Progenitor cell of endocrine pancreas (in vitro differentiated cells): ENCODE data around the gene DLST. TPM values are rescaled to one million over a fixed set of nuclear protein-coding genes. Genes with fewer than 3 reads are reported as not detected.

Experiments used
- DNase-seq: peaks from one replicate; pipeline ENCODE4 v3.0.0; 2021; ENCODE audit warnings: low spot score; ENCODE audit not compliant: unreplicated experiment
- H3K27ac Mint-ChIP-seq: 2 replicates; pipeline ENCODE4 v1.8.0; 2021; ENCODE audit warnings: mild to moderate bottlenecking, moderate library complexity, mixed read lengths
- H3K27me3 Mint-ChIP-seq: 2 replicates; pipeline ENCODE4 v1.8.0; 2021; ENCODE audit warnings: mixed read lengths
- H3K36me3 Mint-ChIP-seq: 2 replicates; pipeline ENCODE4 v1.8.0; 2022; ENCODE audit warnings: mixed read lengths; ENCODE audit not compliant: insufficient read depth
- H3K4me1 Mint-ChIP-seq: 2 replicates; pipeline ENCODE4 v1.8.0; 2021; ENCODE audit warnings: low read depth, mixed read lengths
- H3K4me3 Mint-ChIP-seq: 2 replicates; pipeline ENCODE4 v1.8.0; 2021; ENCODE audit warnings: low read depth, mild to moderate bottlenecking, moderate library complexity, mixed read lengths
- H3K9me3 Mint-ChIP-seq: 2 replicates; pipeline ENCODE4 v1.8.0; 2021; ENCODE audit warnings: low read depth, mixed read lengths
- CTCF ChIP-seq: fragments of 200-600 bp; sonication (generic); IDR thresholded peaks from one replicate; pipeline ENCODE4 v1.5.0; 2021; ENCODE audit warnings: antibody characterized with exemption, mild to moderate bottlenecking; ENCODE audit not compliant: unreplicated experiment
- total RNA-seq: library from RNA; stranded (reverse); gene quantifications from 2 replicates; pipeline ENCODE4 v1.2.1, GENCODE V29; 2021

The DLST gene
- total RNA-seq, 1 donor from 2014 or later, result 97.8 TPM

- Mint-ChIP-seq H3K36me3 (no peaks in the 10 kb centered on the region), H3K4me3 (peak overlapping the region; percentile 53), H3K27me3 (peaks cover 23% of the 10 kb centered on the region), H3K4me1 (peaks cover 24% of the 10 kb centered on the region), H3K9me3 (no peaks in the 10 kb centered on the region), H3K27ac (peak overlapping the region; percentile 89)
- TF ChIP-seq CTCF, result no peak
- no peak for DNase-seq
These were observed 69.2 kb downstream of the DLST start for GRCh38 chr14:74950795-74951442.

- Mint-ChIP-seq H3K27ac (peak overlapping the region; percentile 89), H3K36me3 (no peaks in the 10 kb centered on the region), H3K4me3 (peak overlapping the region; percentile 53), H3K4me1 (peaks cover 25% of the 10 kb centered on the region), H3K27me3 (peaks cover 27% of the 10 kb centered on the region), H3K9me3 (no peaks in the 10 kb centered on the region)
- no peak for DNase-seq
- no peak for TF ChIP-seq CTCF
These were observed 69.9 kb downstream of the DLST start for GRCh38 chr14:74951443-74952179.

- Mint-ChIP-seq H3K4me1 (peaks cover 29% of the 10 kb centered on the region), H3K9me3 (no peaks in the 10 kb centered on the region), H3K36me3 (no peaks in the 10 kb centered on the region), H3K27me3 (peaks cover 32% of the 10 kb centered on the region), H3K4me3 (no peak overlapping the region), H3K27ac (peak overlapping the region; percentile 59)
- no peak for DNase-seq
- no peak for TF ChIP-seq CTCF
These were observed 70.5 kb downstream of the DLST start for GRCh38 chr14:74952180-74952665.

- H3K4me3 Mint-ChIP-seq, result no peak overlapping the region
- H3K36me3 Mint-ChIP-seq, result no peaks in the 10 kb centered on the region
- H3K27me3 Mint-ChIP-seq, result peaks cover 30% of the 10 kb centered on the region
- no peaks in the 10 kb centered on the region for H3K9me3 Mint-ChIP-seq
- DNase-seq, result no peak
- peaks cover 29% of the 10 kb centered on the region for H3K4me1 Mint-ChIP-seq
- TF ChIP-seq CTCF, result no peak
- H3K27ac Mint-ChIP-seq, result no peak overlapping the region
These were observed 71.2 kb downstream of the DLST start for GRCh38 chr14:74952697-74953484.

Other genes with a start within 250 kb of the DLST start
- gene AREL1, start 168.8 kb upstream of the DLST start, total RNA-seq, result 44.0 and 55.1 TPM in 2 replicates
- 48.8 and 51.3 TPM in 2 replicates for gene FCF1, start 168.8 kb upstream of the DLST start, total RNA-seq
- gene YLPM1, start 118.6 kb upstream of the DLST start, total RNA-seq, result 119 and 128 TPM in 2 replicates
- gene PROX2, start 5.8 kb upstream of the DLST start, total RNA-seq, result not detected in 2 replicates
- 3.5 and 5.4 TPM in 2 replicates for gene RPS6KL1, start 41.3 kb downstream of the DLST start, total RNA-seq
- 3.5 and 8.2 TPM in 2 replicates for gene PGF, start 73.7 kb downstream of the DLST start, total RNA-seq
- 36.1 and 36.7 TPM in 2 replicates for gene EIF2B2, start 121.0 kb downstream of the DLST start, total RNA-seq
- 30.8 TPM in 2 replicates for gene MLH3, start 169.6 kb downstream of the DLST start, total RNA-seq
- 19.9 and 21.2 TPM in 2 replicates for gene ACYP1, start 182.1 kb downstream of the DLST start, total RNA-seq
- gene ZC2HC1C, start 187.7 kb downstream of the DLST start, total RNA-seq, result 4.8 and 7.5 TPM in 2 replicates
- gene NEK9, start 245.1 kb downstream of the DLST start, total RNA-seq, result 97.1 and 100 TPM in 2 replicates